ENCODE data around the gene ASB5. TPM values are rescaled to one million over a fixed set of nuclear protein-coding genes. Genes with fewer than 3 reads are reported as not detected.
"Not testable (repeated sequence)": the region's sequence is repeated elsewhere in the genome, so short reads cannot be mapped to it uniquely, and the experiment has no call there.

ASB5 gene
- total and polyA plus RNA-seq, 2 donors (not counting 1 experiment from before 2014, with no cell fraction given) = 1.0 to 1.8 TPM

- no peak for TF ChIP-seq CTCF (conservative IDR thresholded peaks at IDR 0.05 in 1 of 2, IDR thresholded peaks at IDR 0.05 in 1 of 2; ENCODE audit: low read depth in 1 of 2, low read length in 2 of 2)
- no peak for TF ChIP-seq EZH2 (IDR thresholded peaks at IDR 0.05; ENCODE audit: low read length, missing control alignments)
- Histone ChIP-seq H3K4me1 (ENCODE audit: control insufficient read depth, extremely low read depth, insufficient read depth, low read length) (peaks cover 6% of the 10 kb centered on the region), H2AFZ (ENCODE audit: low read length) (no peak overlapping the region), H3K79me2 (ENCODE audit: control insufficient read depth, insufficient read depth, low read length) (no peaks in the 10 kb centered on the region), H3K9me3 (ENCODE audit: control insufficient read depth, insufficient read depth, low read depth, low read length) (no peaks in the 10 kb centered on the region), H3K36me3 (ENCODE audit: control insufficient read depth, insufficient read depth, low read length) (no peaks in the 10 kb centered on the region), H3K4me3 (replicated peaks in 1 of 4; ENCODE audit: control extremely low read depth in 1 of 4, insufficient read depth in 1 of 4, low read depth in 3 of 4, low read length in 4 of 4) (no peak overlapping the region), H4K20me1 (ENCODE audit: control insufficient read depth, extremely low read depth, insufficient read depth, low read length) (no peaks in the 10 kb centered on the region), H3K27me3 (ENCODE audit: control insufficient read depth, insufficient read depth, low read length) (no peaks in the 10 kb centered on the region), H3K9ac (ENCODE audit: insufficient read depth, low read length) (no peak overlapping the region), H3K27ac (ENCODE audit: insufficient read depth, low read length) (no peak overlapping the region), H3K4me2 (ENCODE audit: extremely low read depth, insufficient read depth, low read length) (no peak overlapping the region)
- no peak for DNase-seq (ENCODE audit: low read depth in 2 of 2)
Observed at GRCh38 chr4:176300565-176300964, 31.5 kb upstream of the ASB5 start.

- Histone ChIP-seq H3K9me3 (ENCODE audit: control insufficient read depth, insufficient read depth, low read depth, low read length) (no peaks in the 10 kb centered on the region), H2AFZ (ENCODE audit: low read length) (no peak overlapping the region), H3K4me2 (ENCODE audit: extremely low read depth, insufficient read depth, low read length) (no peak overlapping the region), H4K20me1 (ENCODE audit: control insufficient read depth, extremely low read depth, insufficient read depth, low read length) (no peaks in the 10 kb centered on the region), H3K4me3 (replicated peaks in 1 of 4; ENCODE audit: control extremely low read depth in 1 of 4, insufficient read depth in 1 of 4, low read depth in 3 of 4, low read length in 4 of 4) (no peak overlapping the region), H3K27ac (ENCODE audit: insufficient read depth, low read length) (no peak overlapping the region), H3K79me2 (ENCODE audit: control insufficient read depth, insufficient read depth, low read length) (no peaks in the 10 kb centered on the region), H3K9ac (ENCODE audit: insufficient read depth, low read length) (no peak overlapping the region), H3K27me3 (ENCODE audit: control insufficient read depth, insufficient read depth, low read length) (no peaks in the 10 kb centered on the region), H3K36me3 (ENCODE audit: control insufficient read depth, insufficient read depth, low read length) (no peaks in the 10 kb centered on the region), H3K4me1 (ENCODE audit: control insufficient read depth, extremely low read depth, insufficient read depth, low read length) (peaks cover 6% of the 10 kb centered on the region)
- TF ChIP-seq CTCF (conservative IDR thresholded peaks at IDR 0.05 in 1 of 2, IDR thresholded peaks at IDR 0.05 in 1 of 2; ENCODE audit: low read depth in 1 of 2, low read length in 2 of 2) (no peak), EZH2 (IDR thresholded peaks at IDR 0.05; ENCODE audit: low read length, missing control alignments) (no peak)
- no peak for DNase-seq (ENCODE audit: low read depth in 2 of 2)
Observed at GRCh38 chr4:176300036-176300435, 31.0 kb upstream of the ASB5 start.

- H3K36me3 ChIP-seq (ENCODE audit: control insufficient read depth, insufficient read depth, low read length) = no peaks in the 10 kb centered on the region
- H3K27ac ChIP-seq (ENCODE audit: insufficient read depth, low read length) = no peak overlapping the region
- TF ChIP-seq EZH2 (IDR thresholded peaks at IDR 0.05; ENCODE audit: low read length, missing control alignments) (no peak), CTCF (conservative IDR thresholded peaks at IDR 0.05 in 1 of 2, IDR thresholded peaks at IDR 0.05 in 1 of 2; ENCODE audit: low read depth in 1 of 2, low read length in 2 of 2) (no peak)
- H3K79me2 ChIP-seq (ENCODE audit: control insufficient read depth, insufficient read depth, low read length) = no peaks in the 10 kb centered on the region
- peaks cover 6% of the 10 kb centered on the region for H3K4me1 ChIP-seq (ENCODE audit: control insufficient read depth, extremely low read depth, insufficient read depth, low read length)
- no peak for DNase-seq (ENCODE audit: low read depth in 2 of 2)
- no peak overlapping the region for H3K4me3 ChIP-seq (replicated peaks in 1 of 4; ENCODE audit: control extremely low read depth in 1 of 4, insufficient read depth in 1 of 4, low read depth in 3 of 4, low read length in 4 of 4)
- H3K9ac ChIP-seq (ENCODE audit: insufficient read depth, low read length) = no peak overlapping the region
- no peaks in the 10 kb centered on the region for H4K20me1 ChIP-seq (ENCODE audit: control insufficient read depth, extremely low read depth, insufficient read depth, low read length)
- H3K27me3 ChIP-seq (ENCODE audit: control insufficient read depth, insufficient read depth, low read length) = no peaks in the 10 kb centered on the region
- H3K4me2 ChIP-seq (ENCODE audit: extremely low read depth, insufficient read depth, low read length) = no peak overlapping the region
- H2AFZ ChIP-seq (ENCODE audit: low read length) = no peak overlapping the region
- H3K9me3 ChIP-seq (ENCODE audit: control insufficient read depth, insufficient read depth, low read depth, low read length) = no peaks in the 10 kb centered on the region
Observed at GRCh38 chr4:176298664-176299063, 29.6 kb upstream of the ASB5 start.

GRCh38 chr4:176295907-176296306 lies 26.9 kb upstream of the ASB5 start:
- not testable (repeated sequence) for H3K9ac ChIP-seq (ENCODE audit: insufficient read depth, low read length); H3K9me3 ChIP-seq (ENCODE audit: control insufficient read depth, insufficient read depth, low read depth, low read length); H2AFZ ChIP-seq (ENCODE audit: low read length); H3K27ac ChIP-seq (ENCODE audit: insufficient read depth, low read length); H4K20me1 ChIP-seq (ENCODE audit: control insufficient read depth, extremely low read depth, insufficient read depth, low read length); H3K36me3 ChIP-seq (ENCODE audit: control insufficient read depth, insufficient read depth, low read length); H3K27me3 ChIP-seq (ENCODE audit: control insufficient read depth, insufficient read depth, low read length); H3K4me2 ChIP-seq (ENCODE audit: extremely low read depth, insufficient read depth, low read length); H3K79me2 ChIP-seq (ENCODE audit: control insufficient read depth, insufficient read depth, low read length); H3K4me1 ChIP-seq (ENCODE audit: control insufficient read depth, extremely low read depth, insufficient read depth, low read length); H3K4me3 ChIP-seq (replicated peaks in 1 of 4; ENCODE audit: control extremely low read depth in 1 of 4, insufficient read depth in 1 of 4, low read depth in 3 of 4, low read length in 4 of 4); DNase-seq (ENCODE audit: low read depth in 2 of 2)

Measured in fibroblast of lung (primary cell).